A673 (cell line): ENCODE data around the gene USHBP1.

Source experiments
- CTCF ChIP-seq: fragments of 300-800, 200-600 bp; sonication (generic); conservative IDR thresholded peaks from 2 replicates; pipeline ENCODE4 v1.5.1; 2017; ENCODE audit warnings: low read depth, mild to moderate bottlenecking, antibody characterized with exemption, low read length, moderate library complexity, mixed read lengths
- EZH2 ChIP-seq: fragments of 200-600 bp; sonication (generic); IDR thresholded peaks from 2 replicates; pipeline ENCODE4 v1.6.1; 2017; ENCODE audit warnings: borderline replicate concordance, low read depth, mild to moderate bottlenecking, mixed read lengths, antibody characterized with exemption, low read length; ENCODE audit not compliant: poor library complexity, severe bottlenecking

- TF ChIP-seq CTCF (no peak), EZH2 (no peak)
These were observed 17.7 kb downstream of the USHBP1 start for GRCh38 chr19:17246681-17247425.
